WTC11 (cell line): Measurements from ENCODE around the gene PI4KA.

ENCODE experiments used
- ATF2 ChIP-seq: sonication (generic); formaldehyde crosslinking; IDR thresholded peaks from 2 replicates; pipeline ENCODE4 v1.8.1; 2022; ENCODE audit warnings: low read depth, missing genetic modification reagents, borderline replicate concordance
- ATF3 ChIP-seq: sonication (generic); formaldehyde crosslinking; conservative IDR thresholded peaks from 2 replicates; pipeline ENCODE4 v1.8.1; 2022; ENCODE audit warnings: mild to moderate bottlenecking, missing genetic modification reagents
- ESRRA ChIP-seq: sonication (generic); formaldehyde crosslinking; IDR thresholded peaks from 2 replicates; pipeline ENCODE4 v1.8.1; 2022; ENCODE audit warnings: mild to moderate bottlenecking, missing genetic modification reagents, borderline replicate concordance
- MXD4 ChIP-seq: fragments of 250-450 bp; sonication (Bioruptor Pico); IDR thresholded peaks from 2 replicates; pipeline ENCODE4 v1.8.0; 2021; ENCODE audit warnings: mild to moderate bottlenecking, moderate library complexity, borderline replicate concordance
- NFATC4 ChIP-seq: fragments of 250-450 bp; sonication (Bioruptor Pico); IDR thresholded peaks from 2 replicates; pipeline ENCODE4 v1.9.0; 2021; ENCODE audit warnings: mild to moderate bottlenecking
- TEAD1 ChIP-seq: sonication (generic); formaldehyde crosslinking; IDR thresholded peaks from 2 replicates; pipeline ENCODE4 v1.8.0; 2022; ENCODE audit warnings: mild to moderate bottlenecking, missing genetic modification reagents

- TF ChIP-seq ESRRA (CRISPR knock-in tag) (no peak), TEAD1 (CRISPR knock-in tag) (no peak), ATF2 (CRISPR knock-in tag) (no peak), MXD4 (no peak), NFATC4 (no peak), ATF3 (CRISPR knock-in tag) (no peak)
Observed at GRCh38 chr22:20783300-20783673, 75.3 kb downstream of the PI4KA start.
